ENCODE data around the gene SERPINA12. TPM values are rescaled to one million over a fixed set of nuclear protein-coding genes. Genes with fewer than 3 reads are reported as not detected.

Gene SERPINA12
- total and polyA plus RNA-seq, 2 of the 13 experiments (the other 11 are each of a cell fraction or from before 2014, with no cell fraction given): 0.08 TPM; not detected in 1

DNA sequence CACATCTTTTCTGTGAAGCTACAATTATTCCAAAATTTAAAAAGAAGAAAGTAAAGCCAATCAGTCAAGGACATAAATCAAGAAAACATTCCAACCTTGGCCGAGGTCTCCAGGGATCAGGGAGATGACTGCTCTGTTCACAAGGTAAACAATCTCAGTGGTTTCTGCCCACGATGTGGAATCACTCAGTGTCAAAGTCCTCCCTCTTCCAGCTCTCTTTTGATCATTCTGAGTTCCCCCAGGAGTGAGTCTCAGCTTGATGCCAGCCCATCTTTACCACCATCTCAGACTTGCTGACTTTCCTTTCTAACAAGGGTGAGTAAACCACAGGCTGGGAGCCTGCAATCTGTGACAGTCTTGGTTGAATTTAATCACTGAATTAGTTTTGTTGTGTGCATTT lies 28.5 kb downstream of the SERPINA12 start (continued):
- TF ChIP-seq, protein P1, sequence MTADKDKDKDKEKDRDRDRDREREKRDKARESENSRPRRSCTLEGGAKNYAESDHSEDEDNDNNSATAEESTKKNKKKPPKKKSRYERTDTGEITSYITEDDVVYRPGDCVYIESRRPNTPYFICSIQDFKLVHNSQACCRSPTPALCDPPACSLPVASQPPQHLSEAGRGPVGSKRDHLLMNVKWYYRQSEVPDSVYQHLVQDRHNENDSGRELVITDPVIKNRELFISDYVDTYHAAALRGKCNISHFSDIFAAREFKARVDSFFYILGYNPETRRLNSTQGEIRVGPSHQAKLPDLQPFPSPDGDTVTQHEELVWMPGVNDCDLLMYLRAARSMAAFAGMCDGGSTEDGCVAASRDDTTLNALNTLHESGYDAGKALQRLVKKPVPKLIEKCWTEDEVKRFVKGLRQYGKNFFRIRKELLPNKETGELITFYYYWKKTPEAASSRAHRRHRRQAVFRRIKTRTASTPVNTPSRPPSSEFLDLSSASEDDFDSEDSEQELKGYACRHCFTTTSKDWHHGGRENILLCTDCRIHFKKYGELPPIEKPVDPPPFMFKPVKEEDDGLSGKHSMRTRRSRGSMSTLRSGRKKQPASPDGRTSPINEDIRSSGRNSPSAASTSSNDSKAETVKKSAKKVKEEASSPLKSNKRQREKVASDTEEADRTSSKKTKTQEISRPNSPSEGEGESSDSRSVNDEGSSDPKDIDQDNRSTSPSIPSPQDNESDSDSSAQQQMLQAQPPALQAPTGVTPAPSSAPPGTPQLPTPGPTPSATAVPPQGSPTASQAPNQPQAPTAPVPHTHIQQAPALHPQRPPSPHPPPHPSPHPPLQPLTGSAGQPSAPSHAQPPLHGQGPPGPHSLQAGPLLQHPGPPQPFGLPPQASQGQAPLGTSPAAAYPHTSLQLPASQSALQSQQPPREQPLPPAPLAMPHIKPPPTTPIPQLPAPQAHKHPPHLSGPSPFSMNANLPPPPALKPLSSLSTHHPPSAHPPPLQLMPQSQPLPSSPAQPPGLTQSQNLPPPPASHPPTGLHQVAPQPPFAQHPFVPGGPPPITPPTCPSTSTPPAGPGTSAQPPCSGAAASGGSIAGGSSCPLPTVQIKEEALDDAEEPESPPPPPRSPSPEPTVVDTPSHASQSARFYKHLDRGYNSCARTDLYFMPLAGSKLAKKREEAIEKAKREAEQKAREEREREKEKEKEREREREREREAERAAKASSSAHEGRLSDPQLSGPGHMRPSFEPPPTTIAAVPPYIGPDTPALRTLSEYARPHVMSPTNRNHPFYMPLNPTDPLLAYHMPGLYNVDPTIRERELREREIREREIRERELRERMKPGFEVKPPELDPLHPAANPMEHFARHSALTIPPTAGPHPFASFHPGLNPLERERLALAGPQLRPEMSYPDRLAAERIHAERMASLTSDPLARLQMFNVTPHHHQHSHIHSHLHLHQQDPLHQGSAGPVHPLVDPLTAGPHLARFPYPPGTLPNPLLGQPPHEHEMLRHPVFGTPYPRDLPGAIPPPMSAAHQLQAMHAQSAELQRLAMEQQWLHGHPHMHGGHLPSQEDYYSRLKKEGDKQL (CRISPR knock-in tag; IDR thresholded peaks at IDR 0.05; ENCODE audit: low read depth): 0 out of 2 replicates have a peak, but pooled peaks have one; percentile 36
- TF ChIP-seq POLR2A (IDR thresholded peaks at IDR 0.05; ENCODE audit: insufficient read depth in 1 of 2, low read depth in 2 of 2, low read length in 2 of 2) (0 out of 4 replicates have a peak, but pooled peaks of 1 of the 2 experiments have one; percentile 12), GATAD2A (CRISPR knock-in tag; IDR thresholded peaks at IDR 0.05) (peak; percentile 78), RARA (CRISPR knock-in tag; IDR thresholded peaks at IDR 0.05) (peak; percentile 79), SOX13 (IDR thresholded peaks at IDR 0.05) (no peak), SOX13 (CRISPR knock-in tag; conservative IDR thresholded peaks at IDR 0.05 in 1 of 2, IDR thresholded peaks at IDR 0.05 in 1 of 2) (peak in 1 of 2 experiments; percentile 59; a peak in 1 of 4 replicates)
- TF ChIP-seq, protein P2, sequence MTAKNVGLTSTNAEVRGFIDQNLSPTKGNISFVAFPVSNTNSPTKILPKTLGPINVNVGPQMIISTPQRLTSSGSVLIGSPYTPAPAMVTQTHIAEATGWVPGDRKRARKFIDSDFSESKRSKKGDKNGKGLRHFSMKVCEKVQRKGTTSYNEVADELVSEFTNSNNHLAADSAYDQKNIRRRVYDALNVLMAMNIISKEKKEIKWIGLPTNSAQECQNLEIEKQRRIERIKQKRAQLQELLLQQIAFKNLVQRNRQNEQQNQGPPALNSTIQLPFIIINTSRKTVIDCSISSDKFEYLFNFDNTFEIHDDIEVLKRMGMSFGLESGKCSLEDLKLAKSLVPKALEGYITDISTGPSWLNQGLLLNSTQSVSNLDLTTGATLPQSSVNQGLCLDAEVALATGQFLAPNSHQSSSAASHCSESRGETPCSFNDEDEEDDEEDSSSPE (CRISPR knock-in tag; IDR thresholded peaks at IDR 0.05): 0 out of 2 replicates have a peak, but pooled peaks have one; percentile 26

DNA sequence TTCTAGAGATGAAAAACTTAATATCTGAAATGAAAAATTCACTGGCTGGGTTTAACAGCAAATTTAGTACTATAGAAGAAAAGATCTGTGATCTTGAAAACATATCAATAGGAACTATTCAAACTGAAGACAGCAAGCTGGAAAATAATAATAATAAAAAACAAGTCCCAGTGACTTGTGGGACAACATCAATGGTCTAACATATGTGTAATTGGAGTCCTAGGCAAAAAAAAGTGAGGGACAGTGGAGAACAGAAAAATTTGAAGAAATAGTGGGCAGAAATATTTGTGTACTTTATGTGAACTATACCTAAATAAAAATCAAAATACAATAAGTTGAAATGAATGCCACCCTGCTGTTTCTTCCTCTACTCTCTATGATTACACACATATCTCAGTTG lies 30.8 kb downstream of the SERPINA12 start:
- intact Hi-C loops (cut with micrococcal nuclease; ENCODE audit: unreplicated experiment): no loop called here
- Histone ChIP-seq H3K27ac (ENCODE audit: extremely low read length, insufficient read depth, low read length) (no peak overlapping the region), H4K20me1 (ENCODE audit: insufficient read depth, low read length) (no peaks in the 10 kb centered on the region), H3K4me1 (ENCODE audit: insufficient read depth, low read length) (peaks cover 68% of the 10 kb centered on the region), H3K9me3 (ENCODE audit: low read length) (peaks cover 21% of the 10 kb centered on the region), H3K4me3 (replicated peaks in 1 of 3; ENCODE audit: insufficient read depth in 1 of 3, low read depth in 2 of 3, low read length in 3 of 3) (no peak overlapping the region), H3K36me3 (replicated peaks in 1 of 2; ENCODE audit: control insufficient read depth in 1 of 2, insufficient read depth in 2 of 2, low read length in 2 of 2) (no peaks in the 10 kb centered on the region), H3K9ac (ENCODE audit: insufficient read depth, low read depth, low read length) (no peak overlapping the region), H3K79me2 (ENCODE audit: insufficient read depth, low read length) (peaks cover 16% of the 10 kb centered on the region), H2AFZ (ENCODE audit: low read length) (no peak overlapping the region), H3K4me2 (ENCODE audit: low read depth, low read length) (no peak overlapping the region), H3K27me3 (ENCODE audit: control insufficient read depth in 1 of 2, insufficient read depth in 2 of 2, low read length in 2 of 2) (no peaks in the 10 kb centered on the region)
- FAIRE-seq: no peak
- DNase-seq (ENCODE audit: low spot score): no peak
- ChIA-PET CTCF (ENCODE audit: low intra/inter-chr PET ratio, low total read pairs) (no interaction called here), POLR2A (no interaction called here)
- no peak for TF ChIP-seq SUZ12 (IDR thresholded peaks at IDR 0.05; ENCODE audit: low read depth, low read length)
- TF ChIP-seq FOSL2 (CRISPR knock-in tag; IDR thresholded peaks at IDR 0.05): no peak
- TF ChIP-seq, protein P3, sequence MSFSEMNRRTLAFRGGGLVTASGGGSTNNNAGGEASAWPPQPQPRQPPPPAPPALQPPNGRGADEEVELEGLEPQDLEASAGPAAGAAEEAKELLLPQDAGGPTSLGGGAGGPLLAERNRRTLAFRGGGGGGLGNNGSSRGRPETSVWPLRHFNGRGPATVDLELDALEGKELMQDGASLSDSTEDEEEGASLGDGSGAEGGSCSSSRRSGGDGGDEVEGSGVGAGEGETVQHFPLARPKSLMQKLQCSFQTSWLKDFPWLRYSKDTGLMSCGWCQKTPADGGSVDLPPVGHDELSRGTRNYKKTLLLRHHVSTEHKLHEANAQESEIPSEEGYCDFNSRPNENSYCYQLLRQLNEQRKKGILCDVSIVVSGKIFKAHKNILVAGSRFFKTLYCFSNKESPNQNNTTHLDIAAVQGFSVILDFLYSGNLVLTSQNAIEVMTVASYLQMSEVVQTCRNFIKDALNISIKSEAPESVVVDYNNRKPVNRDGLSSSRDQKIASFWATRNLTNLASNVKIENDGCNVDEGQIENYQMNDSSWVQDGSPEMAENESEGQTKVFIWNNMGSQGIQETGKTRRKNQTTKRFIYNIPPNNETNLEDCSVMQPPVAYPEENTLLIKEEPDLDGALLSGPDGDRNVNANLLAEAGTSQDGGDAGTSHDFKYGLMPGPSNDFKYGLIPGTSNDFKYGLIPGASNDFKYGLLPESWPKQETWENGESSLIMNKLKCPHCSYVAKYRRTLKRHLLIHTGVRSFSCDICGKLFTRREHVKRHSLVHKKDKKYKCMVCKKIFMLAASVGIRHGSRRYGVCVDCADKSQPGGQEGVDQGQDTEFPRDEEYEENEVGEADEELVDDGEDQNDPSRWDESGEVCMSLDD (CRISPR knock-in tag; IDR thresholded peaks at IDR 0.05; ENCODE audit: borderline replicate concordance): no peak
- TF ChIP-seq NR2F6 (IDR thresholded peaks at IDR 0.05): no peak
- no peak for TF ChIP-seq NR2F6 (CRISPR knock-in tag; IDR thresholded peaks at IDR 0.05)
- no peak for TF ChIP-seq ZNF260 (CRISPR knock-in tag; IDR thresholded peaks at IDR 0.05; ENCODE audit: borderline replicate concordance, low read depth)
- TF ChIP-seq MTF1 (CRISPR knock-in tag; IDR thresholded peaks at IDR 0.05): no peak
- TF ChIP-seq CBX2 (IDR thresholded peaks at IDR 0.05; ENCODE audit: low read depth, low read length): no peak
- no peak for TF ChIP-seq CBX2 (CRISPR knock-in tag; IDR thresholded peaks at IDR 0.05; ENCODE audit: low read depth)
- no TSS peak for BruUV-seq (replicated peaks)
- in situ Hi-C loops (cut with HindIII; ENCODE audit: extremely low pct_ligation_motif_present, low pct_unique_long_range_greater_than_20kb): no loop called here
- no peak for ATAC-seq

Measured in HepG2 (cell line).